ENCODE results near the gene PPP3CA. TPM values are rescaled to one million over a fixed set of nuclear protein-coding genes. Genes with fewer than 3 reads are reported as not detected.

Gene PPP3CA
- total RNA-seq, 1 donor = 26.7 TPM

DNA sequence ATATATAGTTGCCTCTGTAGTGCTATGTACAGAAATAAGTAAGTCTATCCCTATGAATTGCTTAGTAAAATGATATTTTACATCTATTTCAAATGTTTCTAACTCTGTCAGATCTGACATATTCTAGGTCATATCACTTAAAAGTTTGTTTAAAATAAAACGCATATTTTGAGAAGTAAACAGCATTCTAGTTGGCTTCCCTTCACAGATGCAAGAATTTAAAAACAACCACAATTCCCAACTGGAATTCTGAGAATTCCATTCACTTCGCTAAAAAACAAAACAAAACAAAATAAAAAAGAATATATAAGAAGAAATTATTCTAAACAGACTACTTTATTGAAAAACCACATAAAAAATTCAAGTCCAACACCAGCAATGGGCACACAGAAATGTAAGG, 126.0 kb downstream of the PPP3CA start:
- DNase-seq (ENCODE audit: low read depth in 2 of 3, low spot score in 2 of 3) = no peak

DNA sequence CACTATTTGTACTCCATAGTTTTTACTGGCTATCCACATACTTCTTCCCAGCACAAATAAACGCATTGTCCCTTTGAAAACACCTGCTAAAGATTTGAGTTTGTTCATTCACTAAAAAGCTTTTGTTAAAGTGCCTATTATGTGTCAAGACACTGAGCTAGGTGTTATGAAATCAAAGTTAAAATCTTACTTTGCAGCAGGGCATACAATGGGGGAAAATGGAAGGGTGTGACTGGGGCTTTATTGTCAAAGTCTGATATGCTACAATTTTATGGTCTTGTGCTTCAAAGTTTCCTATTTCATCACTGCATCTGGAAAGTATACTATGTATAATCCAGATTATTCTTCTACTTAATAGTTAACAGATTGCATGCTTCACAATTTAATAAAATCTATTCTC, 128.4 kb downstream of the PPP3CA start:
- DNase-seq (ENCODE audit: low read depth in 2 of 3, low spot score in 2 of 3) = no peak

DNA sequence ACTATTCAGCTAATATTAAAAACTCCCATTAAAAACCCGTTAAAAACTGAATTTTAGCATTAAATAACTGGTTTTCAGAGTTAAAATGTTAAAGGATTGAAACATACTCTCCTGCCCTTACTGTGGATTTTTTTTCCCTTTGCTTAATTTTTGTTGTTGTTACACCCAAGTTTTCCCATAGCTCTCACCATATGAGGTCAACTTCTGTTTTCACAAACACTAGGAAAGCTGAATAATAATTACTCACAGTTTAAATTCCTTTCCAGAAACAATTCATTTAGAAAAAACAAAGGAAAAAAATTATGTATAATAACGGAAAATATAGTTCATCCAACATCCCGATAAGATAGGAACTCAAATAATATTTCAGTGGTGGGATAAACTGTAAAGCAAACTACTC, 129.0 kb downstream of the PPP3CA start:
- DNase-seq (ENCODE audit: low read depth in 2 of 3, low spot score in 2 of 3) = no peak

DNA sequence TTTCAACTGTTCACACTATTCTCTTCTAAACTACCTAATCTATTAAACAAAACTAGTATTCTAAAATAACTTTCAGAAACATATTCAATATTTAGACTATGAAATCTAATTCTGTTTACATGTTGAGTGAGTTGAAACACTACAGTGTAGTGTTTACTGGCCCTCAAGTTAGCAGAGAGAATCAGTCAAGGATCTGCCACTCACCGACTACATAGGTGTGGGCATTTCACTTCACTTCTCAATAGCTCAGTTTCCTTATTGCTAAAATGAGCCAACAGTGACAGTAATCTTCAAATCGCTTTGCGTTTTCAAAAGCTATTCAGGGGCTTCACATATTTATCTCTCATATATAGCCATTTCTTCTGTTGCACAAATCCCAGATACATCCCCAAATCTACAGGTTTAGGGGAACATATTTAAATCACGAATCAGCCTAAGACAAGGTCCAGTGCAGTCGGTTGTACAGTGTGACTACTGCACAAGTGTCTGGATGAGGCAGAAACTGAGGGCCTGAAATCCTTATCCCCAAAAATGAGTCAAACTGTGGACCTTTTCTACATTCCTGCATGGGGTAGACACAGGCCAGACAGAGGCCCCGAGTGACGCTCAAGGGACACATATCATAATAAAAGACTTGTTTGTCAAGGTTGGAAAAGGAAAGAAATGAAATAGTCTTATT, 129.8 kb downstream of the PPP3CA start:
- no peak for DNase-seq (ENCODE audit: low read depth in 2 of 3, low spot score in 2 of 3)

DNA sequence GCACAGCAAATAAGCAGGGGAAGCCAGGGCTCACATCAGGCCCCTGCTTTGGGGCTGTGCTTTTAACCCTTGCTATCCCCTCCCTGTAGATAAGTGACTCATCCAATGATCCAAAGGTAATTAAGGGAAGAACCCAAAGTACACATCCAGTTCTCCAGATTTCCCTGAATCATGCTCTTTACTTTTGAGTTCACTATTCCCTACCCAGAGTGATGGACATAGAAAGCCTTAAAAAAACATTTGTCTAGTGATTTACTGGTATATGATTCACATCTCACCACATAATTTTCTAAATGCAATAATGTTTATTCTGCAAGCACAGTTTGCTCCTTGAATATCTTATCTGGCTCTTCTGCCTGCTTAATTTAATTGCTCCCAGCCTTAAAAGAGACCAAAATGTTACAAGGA, 136.2 kb downstream of the PPP3CA start:
- no peak for DNase-seq (ENCODE audit: low read depth in 2 of 3, low spot score in 2 of 3)

DNA sequence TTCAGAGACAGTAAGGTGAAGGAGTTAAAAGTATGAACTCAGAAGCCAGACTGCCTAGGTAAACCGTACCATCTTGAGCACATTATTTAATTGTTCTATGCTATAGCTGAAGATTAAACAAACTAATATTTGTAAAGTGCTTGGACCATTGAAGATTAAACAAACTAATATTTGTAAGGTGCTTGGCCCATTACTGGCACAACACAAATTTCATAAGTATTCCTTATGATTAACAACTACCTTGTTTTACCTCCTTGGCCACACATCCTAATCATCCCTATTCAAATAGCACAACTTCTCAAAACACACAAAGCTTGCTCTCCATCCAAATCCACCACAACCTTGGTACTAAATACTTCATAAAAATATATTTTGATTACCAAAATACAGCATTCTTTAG, 137.0 kb downstream of the PPP3CA start:
- DNase-seq (ENCODE audit: low read depth in 2 of 3, low spot score in 2 of 3) = no peak

DNA sequence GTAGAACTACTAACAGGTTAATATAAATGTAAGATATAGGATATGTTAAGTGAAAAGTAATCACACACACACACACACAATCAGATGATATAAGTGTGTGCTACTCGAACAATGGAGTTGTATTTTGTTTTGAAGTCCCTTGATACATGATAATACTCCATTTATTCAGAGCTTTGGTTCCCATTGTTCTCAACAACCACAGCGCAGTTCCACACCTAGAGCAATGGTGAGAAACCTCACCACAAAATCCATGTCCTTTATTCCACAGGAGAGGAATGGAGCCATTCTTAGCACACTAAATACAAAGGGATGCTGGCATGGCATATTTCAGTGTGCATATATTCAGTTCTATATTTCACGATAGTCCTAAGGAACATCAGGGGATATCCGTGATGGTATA, 139.2 kb downstream of the PPP3CA start:
- DNase-seq (ENCODE audit: low read depth in 2 of 3, low spot score in 2 of 3) = no peak

DNA sequence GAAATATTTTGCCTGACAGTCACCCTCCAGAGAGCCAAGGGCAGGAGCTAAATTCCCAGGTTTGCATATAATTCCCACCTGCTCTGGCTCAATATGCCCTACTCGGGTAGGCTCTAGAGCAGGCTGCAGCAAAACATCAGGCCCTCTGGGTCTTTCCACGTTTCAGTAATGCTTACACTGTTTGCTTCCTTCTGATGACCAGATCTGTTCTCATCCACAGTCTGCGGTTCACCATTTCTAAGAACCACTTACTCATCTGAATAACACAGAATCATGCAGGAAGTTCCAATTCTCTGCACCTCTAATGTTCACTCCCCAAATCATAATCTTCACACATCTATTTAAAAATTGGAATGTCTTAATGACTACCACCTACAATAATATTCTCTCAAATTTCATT, 141.4 kb downstream of the PPP3CA start:
- DNase-seq (ENCODE audit: low read depth in 2 of 3, low spot score in 2 of 3) = peak; percentile 7 to 64 (median 48)

DNA sequence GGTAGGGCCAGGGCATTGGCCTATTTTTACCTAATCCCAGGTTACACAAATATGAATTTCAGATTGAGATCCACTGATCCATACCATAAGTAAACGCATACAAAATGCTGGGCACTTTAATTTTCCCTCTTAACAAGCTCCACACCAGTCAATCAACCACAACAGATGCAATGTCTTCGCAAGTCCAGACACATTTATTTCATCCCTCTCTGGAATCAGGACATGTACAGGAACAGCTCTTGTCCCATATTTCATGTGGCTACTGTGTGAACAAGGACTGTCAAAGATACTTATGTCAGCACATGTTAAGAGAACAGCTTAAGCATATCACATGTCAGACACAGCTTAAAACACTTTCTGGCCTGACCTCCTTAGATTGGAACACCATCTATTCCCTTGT, 145.9 kb downstream of the PPP3CA start:
- no peak for DNase-seq (ENCODE audit: low read depth in 2 of 3, low spot score in 2 of 3)

DNA sequence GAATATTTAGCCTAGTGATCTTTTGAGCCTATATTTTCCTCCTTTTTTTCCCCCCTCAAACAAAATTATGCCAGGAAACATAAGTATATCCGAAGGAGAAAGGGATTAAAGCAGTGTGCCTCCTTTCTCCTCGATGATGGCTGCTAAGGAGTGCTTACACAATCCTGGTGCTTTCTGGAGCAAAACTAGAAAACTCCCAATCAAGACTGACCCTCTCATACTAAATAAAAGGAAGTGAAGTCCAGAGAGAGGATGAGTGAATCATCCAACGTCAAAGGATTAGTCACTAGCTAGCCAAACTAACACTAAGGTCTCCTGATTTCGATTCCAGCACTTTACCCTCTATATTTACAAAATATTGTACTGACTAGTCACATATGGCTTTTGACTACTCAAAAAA, 146.8 kb downstream of the PPP3CA start:
- DNase-seq (ENCODE audit: low read depth in 2 of 3, low spot score in 2 of 3) = peak in 1 of 3 donors; percentile 26

DNA sequence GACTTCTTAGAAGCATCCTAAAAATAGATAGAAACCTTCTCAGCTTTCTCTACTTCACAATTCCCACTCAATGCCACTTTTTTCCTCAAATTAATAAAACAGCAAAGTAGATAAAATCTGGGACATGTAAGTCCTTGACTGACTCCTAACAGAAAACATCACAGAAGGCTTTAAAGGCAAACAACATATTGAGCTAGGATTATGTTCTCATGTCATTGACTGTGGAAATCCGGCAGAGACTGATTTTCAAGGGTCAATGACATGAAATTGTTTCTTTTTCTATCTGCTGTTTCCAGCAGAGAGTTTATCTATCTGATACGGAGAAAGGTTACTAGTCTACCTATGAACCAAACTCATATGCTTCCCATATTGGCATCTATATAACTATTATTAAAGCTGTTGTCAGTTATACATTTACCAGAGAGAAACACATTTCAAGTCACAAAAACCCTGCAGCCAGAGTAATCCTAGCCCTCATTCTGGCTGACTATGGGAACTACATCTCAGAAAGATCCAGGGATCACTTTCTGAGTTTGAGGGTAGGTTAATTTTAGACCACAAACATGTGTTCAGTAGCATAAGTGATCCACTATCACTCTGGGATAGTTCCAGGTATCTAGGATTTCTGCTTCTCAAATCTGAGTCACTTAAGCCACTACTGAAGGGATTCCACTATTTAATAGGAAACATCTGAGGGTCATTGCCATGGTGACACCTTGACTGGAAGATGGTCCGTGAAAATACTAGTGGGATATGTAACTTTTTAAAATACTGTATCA, 147.6 kb downstream of the PPP3CA start:
- no peak for DNase-seq (ENCODE audit: low read depth in 2 of 3, low spot score in 2 of 3)

DNA sequence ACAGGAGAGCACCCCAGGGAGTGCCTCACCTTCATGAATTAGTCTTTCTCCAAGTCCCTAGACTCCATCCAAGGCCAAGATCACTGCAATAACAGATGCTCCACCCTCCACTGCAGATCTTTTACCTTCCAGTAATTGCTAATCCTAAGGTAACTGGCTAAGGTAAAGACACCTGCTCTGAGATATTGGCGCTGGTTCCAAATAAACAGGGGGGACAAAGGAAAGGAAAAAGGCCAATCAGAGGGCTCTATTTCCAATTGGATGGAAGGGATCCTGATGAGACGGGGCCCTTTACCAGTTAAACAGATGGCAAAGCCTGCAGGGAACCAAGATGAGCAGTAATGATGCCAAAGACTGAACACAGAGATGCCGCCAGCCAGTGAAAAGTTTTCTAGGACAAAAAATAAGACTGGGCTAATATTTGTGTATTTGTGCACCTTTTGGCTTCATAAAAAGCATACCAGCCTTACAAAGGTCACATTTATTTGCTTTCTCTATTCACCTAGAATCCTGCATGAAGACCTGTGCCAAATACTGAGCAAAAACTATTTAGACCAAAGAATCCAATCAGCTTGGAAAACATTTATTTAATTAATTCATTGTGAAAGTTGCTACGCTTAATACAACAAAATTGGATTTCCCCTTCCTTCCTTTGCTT, 148.5 kb downstream of the PPP3CA start:
- no peak for DNase-seq (ENCODE audit: low read depth in 2 of 3, low spot score in 2 of 3)

DNA sequence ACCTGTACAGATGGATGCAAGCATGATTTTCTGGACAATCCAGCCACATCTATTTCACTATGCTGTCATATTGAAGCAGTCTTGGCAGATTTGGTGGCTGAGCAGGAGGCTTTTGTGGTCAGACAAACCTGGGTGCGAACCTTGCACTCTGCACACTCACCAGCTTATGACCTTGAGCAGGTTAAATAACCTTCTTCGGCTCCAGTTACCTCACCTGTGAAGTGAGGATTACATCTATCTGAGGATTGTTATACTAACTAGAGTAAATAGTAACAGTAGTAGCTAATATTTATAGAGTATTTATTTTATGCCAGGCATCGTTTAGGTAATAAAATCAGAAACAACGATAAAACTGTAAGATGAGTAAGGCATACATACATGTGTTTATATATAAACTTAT, 150.0 kb downstream of the PPP3CA start:
- DNase-seq (ENCODE audit: low read depth in 2 of 3, low spot score in 2 of 3) = no peak

DNA sequence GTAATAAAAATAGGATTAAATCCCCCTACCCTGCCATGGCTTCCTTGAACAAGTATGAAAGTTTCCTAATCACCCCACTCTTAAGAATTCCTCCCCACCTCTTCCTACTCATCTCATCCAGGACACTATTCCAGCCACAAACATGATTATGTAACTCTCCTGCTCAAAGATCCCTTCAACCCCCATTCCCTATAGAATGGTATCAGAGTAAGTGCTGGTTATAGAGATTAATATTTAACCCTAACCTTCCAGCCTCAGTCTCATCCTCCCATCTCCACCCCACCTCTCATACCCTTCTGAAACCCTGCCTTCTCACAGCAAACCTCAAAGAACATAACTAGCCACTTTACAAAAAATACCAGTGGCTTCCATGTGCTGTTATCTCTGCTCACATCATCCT, 155.1 kb downstream of the PPP3CA start:
- DNase-seq (ENCODE audit: low read depth in 2 of 3, low spot score in 2 of 3) = no peak

DNA sequence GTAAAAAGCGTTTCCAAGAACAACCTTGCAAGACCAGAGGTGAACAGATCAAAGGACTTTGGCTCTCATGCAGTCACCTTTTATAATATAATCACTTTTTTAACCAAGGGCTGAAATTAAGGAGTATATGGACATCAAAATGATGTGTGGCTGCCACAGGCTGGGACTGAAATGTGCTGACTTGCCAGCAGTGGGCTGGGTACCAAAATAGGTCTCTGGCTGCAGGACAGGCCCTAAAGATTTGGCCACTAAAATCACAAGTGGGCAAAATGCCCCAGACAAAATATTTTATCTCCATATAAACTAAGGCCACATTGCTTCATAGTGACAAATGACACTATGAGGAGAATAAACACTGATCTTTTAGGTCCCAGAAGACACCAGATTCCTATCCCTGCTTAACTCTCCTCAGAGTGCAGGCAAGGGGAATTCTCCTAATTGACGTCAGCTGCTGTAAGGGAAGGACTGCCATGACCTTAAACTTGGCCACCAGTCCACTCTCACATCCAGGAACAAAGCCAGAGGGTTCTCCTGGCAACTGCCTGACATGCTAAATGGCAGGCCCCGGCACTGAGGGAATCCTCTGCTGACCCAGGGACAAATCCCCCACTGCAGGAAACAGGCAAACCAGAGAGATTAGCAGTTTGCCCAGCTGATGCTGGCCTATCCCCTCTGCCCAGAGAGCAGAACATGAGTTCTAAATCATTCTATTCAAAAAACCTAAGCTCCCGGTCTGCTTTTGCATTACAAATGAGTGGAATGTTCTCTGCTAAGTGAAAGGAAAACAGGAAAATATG, 155.8 kb downstream of the PPP3CA start:
- DNase-seq (ENCODE audit: low read depth in 2 of 3, low spot score in 2 of 3) = no peak

DNA sequence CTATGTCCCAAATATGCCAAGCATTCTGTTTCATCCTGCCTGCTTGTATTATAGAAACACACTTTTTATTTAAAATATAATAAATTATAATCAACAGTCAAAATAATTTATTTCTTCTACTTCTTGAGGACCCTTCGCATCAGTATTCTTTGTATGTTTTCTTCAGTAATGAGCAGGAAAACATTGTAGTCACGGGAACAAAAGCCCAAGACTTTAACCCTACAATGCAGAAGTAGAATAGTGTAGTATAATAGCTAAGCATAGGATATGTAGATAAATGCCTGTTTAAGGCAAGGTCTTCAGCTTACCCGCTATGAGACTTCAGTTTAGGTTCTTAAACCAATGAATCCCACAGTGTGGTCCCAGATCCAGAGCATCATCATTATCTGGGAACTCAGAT, 156.6 kb downstream of the PPP3CA start:
- DNase-seq (ENCODE audit: low read depth in 2 of 3, low spot score in 2 of 3) = peak in 1 of 3 donors; percentile 33

DNA sequence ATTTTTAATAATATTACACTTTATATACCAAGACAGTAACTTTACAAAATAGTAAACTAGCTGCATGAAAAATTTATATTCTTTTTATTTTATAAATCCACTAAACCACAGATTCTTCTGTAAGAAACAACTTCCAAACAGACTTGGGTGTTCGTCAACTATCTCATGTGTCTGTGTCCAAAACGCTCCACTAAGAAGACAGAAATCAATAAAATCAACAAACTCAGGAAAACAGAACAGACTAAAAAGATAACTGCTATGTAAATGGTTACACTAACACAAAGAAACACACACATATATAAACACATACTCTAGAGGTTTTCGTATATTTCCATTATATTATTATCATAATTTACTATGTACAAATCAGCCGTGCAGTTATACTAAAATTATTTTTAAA, 158.4 kb downstream of the PPP3CA start:
- no peak for DNase-seq (ENCODE audit: low read depth in 2 of 3, low spot score in 2 of 3)

DNA sequence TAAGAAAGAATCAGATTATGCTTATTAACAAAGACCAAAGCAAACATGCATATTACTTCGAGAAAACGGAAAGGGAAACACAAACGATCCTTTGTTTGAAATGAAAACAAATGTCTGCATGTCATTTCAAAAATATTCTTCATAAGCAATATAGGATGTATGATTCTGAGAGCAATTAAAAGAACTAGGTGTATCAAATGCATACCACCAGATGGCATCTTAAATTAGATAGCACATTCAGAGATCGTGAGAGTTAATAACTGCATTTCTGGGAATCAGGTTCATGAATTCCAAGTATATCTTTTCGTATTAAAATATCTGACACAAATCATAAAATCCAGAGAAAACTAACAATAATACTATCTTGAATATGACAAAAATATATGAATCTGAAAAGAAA, 159.5 kb downstream of the PPP3CA start:
- peak in 1 of 3 donors; percentile 42 for DNase-seq (ENCODE audit: low read depth in 2 of 3, low spot score in 2 of 3)

DNA sequence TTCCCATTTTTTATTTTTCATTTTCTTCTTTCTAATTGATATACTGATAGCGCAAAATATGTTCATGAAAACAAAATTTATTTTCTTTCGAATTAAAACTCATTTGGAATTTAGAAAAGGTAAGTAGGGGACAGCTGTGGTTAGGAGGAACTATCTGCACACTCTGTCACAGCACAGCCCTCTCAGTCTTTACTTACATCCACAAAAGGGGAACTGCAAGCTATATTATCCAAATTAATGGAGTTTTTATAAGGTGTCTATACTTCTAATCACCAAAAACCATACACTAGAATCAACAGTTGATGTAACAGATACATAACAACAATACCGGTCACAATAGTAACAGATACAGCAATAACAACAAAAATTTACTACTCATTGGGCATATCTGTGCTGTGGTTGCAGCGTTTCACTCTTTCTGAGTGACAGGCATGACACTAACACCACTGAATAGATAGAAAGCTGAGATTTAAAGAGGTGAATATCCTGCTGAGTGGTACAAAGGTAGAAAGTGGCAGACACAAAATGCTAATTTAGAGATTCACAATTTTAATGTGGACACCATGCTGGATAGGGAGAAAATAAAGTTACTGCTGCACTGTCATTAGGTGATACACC, 160.7 kb downstream of the PPP3CA start:
- DNase-seq (ENCODE audit: low read depth in 2 of 3, low spot score in 2 of 3) = peak in 1 of 3 donors; percentile 9

DNA sequence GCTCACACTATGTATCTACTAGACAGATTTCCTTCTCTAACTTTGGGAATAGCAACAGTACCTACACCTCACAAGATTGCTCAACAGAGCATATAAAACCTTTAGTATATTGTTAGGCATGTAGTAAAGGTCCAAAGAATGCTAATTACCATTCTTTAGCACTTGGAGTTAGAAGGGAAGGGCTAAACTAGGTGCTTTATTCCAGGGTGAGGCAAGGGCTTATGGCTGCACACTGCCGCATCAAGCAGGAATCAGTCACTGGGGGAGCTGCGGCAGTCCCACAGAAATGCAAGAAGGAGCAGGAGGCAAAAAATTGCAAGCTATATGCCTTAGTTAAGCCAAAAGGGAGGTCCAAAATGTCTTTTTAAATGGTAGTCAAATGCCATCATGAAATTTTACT, 162.7 kb downstream of the PPP3CA start:
- DNase-seq (ENCODE audit: low read depth in 2 of 3, low spot score in 2 of 3) = no peak
